Stromal cell of bone marrow (primary cell): ENCODE measurements around the gene SKA3.
"Not testable (repeated sequence)": the region's sequence is repeated elsewhere in the genome, so short reads cannot be mapped to it uniquely, and the experiment has no call there.

Experiments
- DNase-seq: peaks from one replicate; pipeline ENCODE4 v3.0.0-alpha.2; 2012; ENCODE audit warnings: low read depth

SKA3 gene

DNA sequence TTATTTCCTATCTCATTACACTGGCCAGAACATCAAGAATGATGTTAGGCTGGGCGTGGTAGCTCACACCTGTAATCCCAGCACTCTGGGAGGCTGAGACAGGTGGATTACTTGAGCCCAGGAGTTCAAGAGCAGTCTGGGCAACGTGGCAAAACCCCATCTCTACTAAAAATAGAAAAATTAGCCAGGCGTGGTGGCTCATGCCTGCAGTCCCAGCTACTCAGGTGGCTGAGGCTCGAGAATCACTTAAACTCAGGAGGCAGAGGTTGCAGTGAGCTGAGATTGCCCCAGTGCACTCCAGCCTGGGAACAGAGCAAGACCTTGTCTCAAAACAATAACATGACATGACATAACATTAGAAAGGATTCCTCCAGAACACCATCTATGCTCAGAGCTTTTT, 10.7 kb downstream of the SKA3 start:
- DNase-seq, result not testable (repeated sequence)

DNA sequence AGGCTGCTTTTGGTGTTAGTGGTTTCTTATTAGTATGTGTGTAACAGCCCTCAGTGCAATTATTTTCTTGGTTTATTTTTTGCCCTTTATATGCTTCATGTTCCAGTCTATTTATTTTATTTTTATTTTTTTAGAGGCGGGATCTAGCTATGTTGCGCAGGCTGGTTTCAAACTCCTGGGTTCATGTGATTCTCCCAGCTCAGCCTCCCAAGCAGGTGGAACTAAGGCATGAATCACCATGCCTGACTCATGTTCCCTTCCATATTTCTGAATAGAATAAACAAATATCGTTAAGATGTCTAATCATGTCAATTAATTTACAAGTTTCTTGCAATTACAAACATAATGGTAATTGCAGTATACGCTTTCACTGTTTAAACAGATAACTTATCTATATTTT, 11.7 kb downstream of the SKA3 start:
- no peak for DNase-seq

DNA sequence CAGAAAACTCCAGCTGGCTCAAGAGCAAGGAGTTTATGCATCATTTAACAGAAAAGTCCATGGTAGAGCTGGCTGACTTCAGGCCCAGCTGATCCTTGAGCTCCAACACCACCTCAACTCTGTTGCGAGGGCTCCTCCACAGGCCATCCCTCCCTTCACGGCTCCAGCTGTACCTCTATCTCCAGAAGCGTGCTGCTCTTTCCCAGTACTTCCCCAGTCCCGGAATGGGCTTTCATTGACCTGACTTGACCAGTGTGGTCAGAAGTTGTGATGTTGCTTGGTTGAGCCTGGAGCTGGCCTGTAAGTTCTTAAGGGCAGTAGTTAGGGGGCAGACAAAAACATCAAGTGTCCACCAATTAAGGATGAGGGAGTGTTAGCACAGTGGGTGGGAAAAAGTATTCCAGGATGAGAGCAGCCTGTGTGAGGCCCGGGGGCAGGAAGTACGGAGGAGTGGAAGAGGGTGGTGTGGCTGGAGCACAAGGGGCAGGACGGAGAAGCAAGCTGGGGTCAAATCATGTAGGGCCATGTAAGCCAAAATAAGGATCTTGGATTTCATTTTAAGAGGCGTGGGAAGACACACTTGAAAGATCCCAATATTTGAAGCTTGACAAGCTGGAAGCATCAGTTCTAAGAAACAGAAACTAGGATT, 24.0 kb downstream of the SKA3 start:
- DNase-seq, result no peak

DNA sequence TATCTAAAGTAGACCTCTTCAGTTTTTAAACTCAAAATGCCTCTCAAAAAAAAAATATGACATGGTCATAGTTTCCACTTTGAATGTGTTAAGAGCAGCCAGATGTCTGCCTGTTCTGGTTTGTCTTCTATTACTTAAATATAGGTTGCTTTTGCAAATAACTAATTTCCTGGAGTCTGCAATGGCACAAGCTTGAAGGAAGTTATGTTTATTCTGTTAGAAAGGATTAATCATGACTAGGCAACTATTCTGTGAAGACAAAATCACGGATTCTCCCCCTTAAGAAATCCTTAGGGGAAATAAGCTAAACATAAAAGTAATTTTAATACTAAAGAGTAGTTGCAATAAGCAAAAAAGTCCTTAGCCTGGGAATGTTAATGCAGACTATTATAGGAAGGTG, 26.3 kb downstream of the SKA3 start:
- no peak for DNase-seq

DNA sequence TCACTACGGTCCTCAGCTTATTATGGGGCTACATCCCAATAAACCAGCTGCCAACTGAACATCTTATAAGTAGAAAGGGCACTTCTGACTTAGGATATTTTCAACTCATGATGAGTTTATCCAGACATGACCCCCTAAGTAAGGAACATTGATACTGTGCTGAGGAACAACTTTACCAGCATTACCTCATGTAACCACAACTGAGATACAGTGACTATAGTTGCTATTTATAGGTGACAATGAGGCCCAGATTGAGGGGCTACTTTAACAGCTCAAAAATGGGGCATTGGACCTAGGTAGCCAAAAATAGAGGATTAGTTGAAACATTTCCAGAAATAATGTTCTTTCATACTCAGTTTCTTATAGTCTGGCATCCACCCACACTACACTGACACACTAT, 26.8 kb downstream of the SKA3 start:
- no peak for DNase-seq

DNA sequence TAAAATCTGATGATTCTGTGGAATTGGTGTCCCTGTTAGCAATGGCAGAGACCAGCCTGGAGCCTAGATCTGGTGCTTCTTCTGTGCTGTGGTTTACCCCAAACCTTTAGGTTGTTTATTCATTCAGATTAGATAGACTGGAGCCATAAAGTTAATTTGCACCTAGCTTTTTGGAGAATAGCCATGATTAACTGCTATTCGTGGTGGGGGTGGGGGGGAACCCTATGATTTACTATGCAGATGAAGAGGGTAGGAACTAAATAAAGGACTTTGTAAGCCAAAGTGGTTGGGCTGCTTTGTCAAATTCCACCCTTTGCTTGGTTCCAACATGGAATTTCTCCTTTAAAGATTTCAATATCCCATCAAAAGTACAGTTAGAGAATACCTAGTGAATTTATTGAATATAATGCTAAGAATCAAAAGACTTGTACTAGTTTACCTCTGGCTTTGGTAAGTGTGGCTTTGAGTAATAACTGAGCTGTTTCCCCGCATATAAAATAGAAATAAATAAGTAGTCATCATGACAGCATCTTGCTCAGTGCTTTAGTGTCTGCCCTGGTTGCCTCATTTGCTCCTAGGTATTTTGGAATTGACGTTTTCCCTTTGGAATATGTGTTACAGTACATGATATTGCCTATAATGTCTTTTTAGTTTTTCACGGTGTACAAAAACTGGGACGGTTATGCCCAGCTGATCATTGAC, 27.6 kb downstream of the SKA3 start:
- DNase-seq, result no peak

DNA sequence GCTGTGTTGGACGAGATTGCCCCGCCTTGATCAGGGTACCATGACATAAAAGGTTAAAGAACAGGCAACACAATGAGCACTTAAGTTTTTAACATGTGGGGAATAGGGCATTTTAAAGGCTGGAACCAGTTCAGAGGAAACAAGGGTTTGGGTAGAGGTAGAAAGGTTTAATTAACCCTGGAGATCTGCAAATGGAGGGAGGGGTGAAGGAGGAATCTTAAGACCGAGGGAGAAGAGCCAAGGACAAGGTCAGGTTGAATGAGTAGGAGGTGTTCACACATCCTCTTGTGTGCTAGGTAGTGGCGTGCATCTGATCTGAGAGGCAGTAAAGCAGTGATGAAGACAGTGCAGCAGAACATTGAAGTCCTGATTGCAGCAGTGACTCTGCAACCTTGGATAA, 28.5 kb downstream of the SKA3 start:
- DNase-seq, result no peak

DNA sequence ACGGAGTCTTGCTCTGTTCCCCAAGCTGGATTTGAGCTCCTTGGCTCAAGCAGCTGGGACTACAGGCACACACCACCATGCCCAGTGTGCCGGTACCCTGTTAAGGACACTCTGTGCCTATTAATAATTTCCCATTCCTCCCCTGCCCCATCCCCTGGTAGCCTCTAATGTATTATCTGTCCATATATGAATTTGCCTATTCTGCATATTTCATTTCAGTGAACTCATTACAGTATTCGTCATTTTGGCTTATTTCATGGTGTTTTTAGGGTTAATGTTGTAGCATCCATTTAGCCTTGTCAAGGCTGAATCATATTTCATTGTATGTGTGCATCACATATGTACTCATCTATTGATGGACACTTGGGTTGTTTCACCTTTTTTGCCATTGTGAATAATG, 33.6 kb downstream of the SKA3 start:
- no peak for DNase-seq

DNA sequence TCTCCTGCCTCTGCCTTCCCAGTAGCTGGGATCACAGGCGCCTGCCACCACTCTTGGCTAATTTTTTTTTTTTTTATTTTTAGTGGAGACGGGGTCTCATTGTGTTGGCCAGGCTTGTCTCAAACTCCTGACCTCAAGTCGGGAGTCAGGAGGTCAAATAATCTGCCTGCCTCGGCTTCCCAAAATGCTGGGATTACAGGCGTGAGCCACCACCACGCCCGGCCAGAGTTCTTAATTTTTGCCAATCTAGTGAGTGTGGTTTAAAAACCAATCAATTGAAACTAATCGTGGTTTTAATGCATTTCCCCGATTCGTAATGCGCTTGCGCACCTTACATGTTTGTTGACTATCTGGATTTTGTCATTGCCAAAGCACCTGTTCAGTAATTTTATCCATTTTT, 37.0 kb downstream of the SKA3 start:
- DNase-seq, result no peak

DNA sequence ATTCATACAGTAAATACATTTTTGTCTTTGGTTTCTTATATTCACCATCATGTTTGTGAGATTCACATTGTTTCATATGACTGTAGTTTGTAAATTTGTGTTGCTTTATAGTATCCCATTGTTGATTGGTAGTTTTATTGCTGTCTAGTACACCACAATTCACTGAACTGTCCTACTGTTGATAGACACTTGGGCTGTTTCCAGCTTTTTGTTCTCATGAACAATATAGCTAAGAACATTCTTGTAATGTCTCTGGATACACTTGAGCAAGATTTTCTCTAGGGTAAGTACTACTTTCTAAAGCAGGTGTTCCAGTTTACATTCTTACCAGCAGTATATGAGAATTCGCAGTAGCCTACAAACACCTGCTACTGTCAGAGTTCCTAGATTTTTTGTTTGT, 37.8 kb downstream of the SKA3 start:
- DNase-seq, result no peak

DNA sequence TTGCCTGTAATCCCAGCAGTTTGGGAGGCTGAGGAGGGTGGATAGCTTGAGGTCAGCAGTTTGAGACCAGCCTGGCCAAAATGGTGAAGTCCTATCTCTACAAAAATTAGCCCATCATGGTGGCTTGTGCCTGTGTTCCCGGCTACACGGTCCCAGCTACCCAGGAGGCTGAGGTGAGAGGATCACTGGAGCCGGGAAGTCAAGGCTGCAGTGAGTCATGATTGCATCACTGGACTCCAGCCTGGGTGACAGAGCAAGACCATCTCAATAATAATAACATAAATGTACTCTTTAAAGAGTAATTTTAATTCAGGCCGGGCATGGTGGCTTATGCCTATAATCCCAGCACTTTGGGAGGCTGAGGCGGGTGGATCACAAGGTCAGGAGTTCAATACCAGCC, 38.7 kb downstream of the SKA3 start:
- DNase-seq, result no peak

DNA sequence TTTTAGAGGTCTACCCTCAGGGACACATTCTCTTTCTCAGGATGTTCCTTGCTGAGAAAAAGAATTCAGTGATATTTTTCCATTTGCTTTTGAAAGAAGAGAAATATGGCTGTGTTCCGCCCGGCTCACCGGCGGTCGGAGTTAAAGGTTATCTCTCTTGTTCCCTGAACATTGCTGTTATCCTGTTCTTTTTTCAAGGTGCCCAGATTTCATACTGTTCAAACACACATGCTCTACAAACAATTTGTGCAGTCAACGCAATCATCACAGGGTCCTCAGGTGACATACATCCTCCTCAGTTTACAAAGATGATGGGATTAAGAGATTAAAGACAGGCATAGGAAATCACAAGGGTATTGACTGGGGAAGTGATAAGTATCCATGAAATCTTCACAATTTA, 40.5 kb downstream of the SKA3 start:
- not testable (repeated sequence) for DNase-seq

DNA sequence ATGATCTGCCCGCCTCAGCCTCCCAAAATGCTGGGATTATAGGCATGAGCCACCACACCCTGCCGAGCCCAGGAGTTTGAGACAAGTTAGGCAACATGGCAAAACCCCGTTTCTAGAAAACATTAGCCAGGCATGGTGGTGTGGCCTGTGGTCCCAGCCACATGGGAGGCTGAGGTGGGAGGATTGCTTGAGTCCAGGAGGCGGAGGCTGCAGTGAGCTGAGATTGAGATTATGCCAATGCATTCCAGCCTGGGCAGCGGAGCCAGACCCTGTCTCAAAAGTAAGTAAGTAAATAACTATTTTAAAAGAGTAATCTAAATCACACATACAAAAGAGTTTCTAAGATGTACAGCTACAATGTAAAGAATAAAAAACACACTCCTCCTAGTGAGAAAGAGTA, 41.9 kb downstream of the SKA3 start:
- DNase-seq, result no peak

DNA sequence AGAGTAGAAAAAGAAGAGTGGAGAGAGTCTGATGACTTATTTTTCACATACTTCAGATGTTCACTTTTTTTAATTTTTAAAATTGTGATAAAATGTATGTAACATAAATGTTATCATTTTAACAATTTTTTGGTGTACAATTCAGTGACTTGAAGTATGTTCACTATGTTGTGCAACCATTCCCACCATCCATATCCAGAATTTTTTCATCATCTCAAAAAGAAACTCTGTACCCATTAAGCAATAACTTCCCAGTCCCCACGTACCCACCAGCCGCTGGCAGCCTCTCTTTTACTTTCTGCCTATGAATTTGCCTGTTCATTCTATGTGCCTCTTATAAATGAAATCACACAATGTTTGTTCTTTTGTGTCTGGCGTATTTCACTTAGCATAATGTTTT, 43.3 kb downstream of the SKA3 start:
- DNase-seq, result no peak

DNA sequence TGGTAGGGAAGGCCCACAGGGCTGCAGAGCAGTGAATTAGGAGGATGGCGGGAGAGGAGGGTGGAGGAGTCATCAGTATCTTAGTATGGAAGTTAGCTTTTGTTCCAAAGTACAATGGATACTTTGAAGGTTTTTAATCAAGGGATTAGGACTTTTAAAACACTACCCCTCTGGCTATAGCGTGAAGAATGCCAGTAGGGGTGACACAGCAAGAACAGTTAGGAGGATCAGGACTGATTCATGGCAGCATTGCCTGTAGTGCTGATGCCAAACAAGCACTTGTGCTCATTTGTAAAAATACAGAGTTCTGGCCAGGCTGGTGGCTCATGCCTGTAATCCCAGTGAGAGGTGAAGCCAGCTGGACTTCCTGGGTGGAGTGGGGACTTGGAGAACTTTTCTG, 46.2 kb downstream of the SKA3 start:
- DNase-seq, result no peak

DNA sequence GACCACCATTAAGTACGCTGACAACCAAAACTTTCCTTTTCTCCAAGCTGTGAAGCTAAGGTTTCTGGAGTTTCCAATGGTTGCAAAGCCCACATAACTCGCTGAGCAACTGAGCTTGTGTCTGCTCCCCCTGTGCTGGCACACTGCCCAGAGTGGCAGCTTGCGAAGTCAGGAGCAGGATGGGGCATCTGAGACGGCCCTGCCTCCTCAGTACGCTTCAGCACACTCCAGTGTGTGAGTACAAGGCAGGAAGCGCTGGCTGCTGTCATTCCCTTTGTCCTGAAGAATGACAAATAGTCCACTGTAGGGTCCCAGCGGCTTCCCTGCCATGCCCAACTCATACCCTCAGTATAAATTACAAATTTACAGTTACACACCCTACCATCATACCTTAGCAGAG, 51.5 kb downstream of the SKA3 start:
- no peak for DNase-seq

DNA sequence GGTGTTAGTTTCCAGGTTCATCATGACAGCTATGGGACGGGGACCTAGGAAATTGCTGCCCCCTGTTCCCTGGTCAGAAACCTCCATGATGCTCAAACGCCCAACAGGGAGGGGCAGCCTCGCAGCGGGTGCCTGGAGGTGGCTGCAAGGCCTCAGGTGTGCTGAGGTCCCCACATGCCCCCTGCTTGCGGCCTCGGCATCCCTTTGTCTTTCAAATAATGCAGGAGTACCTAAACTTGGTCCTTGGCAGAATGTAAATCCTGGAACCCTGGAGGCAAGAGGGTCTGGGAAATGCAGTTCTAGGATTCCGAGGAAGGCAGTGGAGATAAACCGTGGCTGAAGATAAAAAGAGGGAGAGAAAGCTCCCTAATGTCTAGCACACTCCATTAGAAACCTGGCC, 52.4 kb downstream of the SKA3 start:
- DNase-seq, result no peak

DNA sequence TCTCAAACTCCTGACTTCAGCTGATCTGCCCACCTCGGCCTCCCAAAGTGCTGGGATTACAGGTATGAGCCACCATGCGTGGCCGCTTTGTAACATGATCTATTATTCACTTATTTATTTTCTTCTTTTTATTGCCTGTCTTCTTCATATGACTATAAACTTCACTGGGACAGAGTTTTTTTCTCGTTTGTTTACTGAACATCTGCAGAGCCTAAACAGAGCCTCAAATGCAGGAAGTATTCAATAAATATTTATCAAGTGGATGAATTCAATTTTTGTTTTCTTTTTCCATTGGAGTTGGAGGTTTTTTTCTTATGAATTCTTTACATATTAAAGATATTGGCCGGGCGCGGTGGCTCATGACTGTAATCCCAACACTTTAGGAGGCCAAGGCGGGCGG, 54.7 kb downstream of the SKA3 start:
- DNase-seq, result no peak

DNA sequence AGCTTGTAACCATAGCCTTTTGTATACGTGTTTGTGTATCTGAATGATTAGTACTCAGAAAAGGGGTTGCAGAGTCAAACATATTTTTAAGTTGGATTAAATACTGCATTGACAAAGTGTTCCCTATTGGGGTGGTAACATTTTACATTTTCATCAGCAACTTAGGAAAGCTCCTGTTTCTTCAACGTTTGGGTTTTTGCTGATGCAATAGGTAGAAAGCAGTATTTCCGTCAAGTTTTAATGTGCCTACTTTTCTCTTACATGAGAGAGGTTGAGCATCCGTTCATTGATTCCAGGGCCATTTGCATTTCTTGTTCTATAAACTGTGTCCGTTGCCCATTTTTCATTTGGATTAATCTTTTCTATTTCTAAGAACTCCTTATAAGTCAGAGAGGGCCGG, 56.2 kb downstream of the SKA3 start:
- no peak for DNase-seq

DNA sequence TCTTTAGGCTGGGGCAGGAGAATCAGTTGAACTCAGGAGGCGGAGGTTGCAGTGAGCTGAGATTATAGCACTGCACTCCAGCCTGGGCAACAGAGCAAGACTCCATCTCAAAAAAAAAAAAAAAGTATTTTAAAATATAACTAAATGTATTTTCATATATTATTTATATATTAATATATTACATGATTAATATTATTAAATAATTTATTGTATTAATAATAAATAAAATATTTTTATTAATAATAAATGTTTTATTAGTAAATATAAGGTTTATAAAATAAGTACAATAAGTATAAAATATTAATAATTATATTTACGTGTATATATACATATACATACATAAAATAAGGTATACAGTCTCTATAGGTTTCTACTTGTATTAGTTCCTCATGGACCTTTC, 56.8 kb downstream of the SKA3 start:
- no peak for DNase-seq

DNA sequence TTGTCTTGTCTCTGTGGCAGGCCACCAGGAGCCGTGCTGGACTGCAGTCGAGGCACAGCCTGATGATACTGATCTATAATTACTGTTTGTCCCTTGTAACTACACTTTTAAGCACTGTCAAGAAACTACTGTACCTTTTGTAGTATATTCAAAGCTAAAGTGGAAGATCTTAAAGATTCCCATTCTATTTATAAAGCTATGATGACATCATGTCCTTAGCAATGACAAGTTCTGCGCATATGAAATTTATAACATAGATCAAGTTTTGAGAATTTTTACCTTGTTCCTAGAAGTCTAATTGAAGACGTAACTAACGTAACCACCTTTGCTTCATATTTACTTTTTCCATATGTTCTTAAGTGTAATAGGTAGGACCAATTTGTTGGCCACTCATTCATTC, 58.2 kb downstream of the SKA3 start:
- DNase-seq, result no peak

DNA sequence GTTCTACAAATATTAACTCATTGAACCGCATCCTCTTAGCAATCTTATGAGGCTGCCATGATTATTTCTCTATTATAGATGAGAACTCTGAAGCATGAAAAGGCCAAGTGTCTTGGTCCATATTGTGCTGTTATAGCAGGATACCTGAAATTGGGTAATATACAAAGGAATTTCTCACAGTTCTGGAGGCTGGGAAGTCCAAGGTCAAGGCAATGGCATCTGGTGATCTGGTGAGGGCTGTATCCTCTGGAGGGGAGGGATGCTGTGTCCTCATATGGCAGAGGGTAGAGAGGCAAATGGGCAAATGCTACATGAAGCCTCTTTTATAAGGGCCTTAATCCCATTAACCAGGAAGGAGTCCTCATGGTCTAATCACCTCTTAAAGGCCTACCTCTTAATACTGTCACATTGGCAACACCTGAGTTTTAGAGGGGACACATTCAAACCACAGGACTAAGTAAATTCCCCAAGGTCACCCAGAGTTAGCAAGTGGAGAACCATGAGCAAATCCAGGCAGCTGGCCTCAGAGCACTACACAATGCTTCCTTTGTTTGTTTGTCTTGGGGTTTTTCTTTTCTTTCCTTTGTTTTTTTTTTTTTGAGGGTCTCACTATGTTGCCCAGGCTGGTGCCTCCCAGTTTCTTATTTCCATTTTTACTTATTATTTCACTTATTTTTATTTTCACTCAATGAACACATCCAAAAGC, 59.1 kb downstream of the SKA3 start:
- DNase-seq, result no peak

DNA sequence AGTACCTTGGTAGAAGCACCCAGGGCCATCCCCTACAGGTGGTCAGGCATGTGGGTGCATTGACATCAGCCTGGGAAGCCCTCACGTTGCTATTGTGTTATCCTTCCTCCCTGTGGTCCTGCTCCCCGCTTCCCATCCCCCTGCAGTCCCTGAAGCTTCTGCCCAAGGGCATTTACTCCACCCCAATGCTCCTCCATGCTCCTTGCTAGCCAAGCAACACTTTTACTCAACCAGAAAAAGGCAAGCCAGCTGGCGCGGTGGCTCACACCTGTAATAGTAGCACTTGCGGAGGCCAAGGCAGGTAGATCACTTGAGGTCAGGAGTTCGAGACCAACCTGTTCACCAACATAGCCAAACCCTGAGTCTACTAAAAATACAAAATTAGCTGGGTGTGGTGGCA, 60.2 kb downstream of the SKA3 start:
- DNase-seq, result no peak

DNA sequence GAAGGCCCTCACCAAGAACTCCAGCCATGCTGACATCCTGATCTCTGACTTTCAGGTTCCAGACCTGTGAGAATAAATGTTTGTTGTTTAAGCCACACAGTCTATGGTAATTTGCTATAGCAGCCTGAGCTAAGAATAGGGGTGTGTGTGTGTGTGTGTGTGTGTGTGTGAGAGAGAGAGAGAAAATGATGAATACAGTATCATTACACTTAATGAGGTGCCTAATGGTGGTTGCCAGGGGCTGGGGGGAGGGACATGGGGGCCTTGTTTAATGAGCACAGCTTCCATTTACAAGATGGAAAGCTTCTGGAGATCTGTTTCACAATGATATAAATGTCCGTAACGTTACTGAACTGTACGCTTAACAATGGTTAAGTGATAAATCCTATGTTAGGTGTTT, 61.1 kb downstream of the SKA3 start:
- DNase-seq, result no peak
